Kidney (tissue), 22 donors: ENCODE measurements around the gene CDKN2D. TPM values are rescaled to one million over a fixed set of nuclear protein-coding genes. Genes with fewer than 3 reads are reported as not detected.

Experiments
- DNase-seq, 5 donors: peaks; one replicate each; pipeline ENCODE4 v3.0.0-alpha.2; 2013 to 2020
- FAIRE-seq: peaks from 2 replicates; lab custom pipeline; 2012; peaks lifted over from hg19 to GRCh38; lab: Jason Lieb, UNC
- H3K27ac ChIP-seq, 2 donors: one replicate each; pipeline ENCODE4 v1.7.0; 2013; ENCODE audit warnings: low read depth in 2 of 2, low read length in 2 of 2, inconsistent platforms in 1 of 2
- H3K27me3 ChIP-seq: one replicate; pipeline ENCODE4 v1.7.1; 2013; ENCODE audit warnings: low read length, inconsistent platforms; ENCODE audit not compliant: control insufficient read depth, insufficient read depth
- H3K36me3 ChIP-seq, 3 donors: one replicate each; pipeline versions ENCODE4 v1.7.0 to v1.7.1; 2013; ENCODE audit warnings: low read length in 3 of 3, control low read depth in 1 of 3, inconsistent platforms in 1 of 3; ENCODE audit not compliant: insufficient read depth in 3 of 3, control insufficient read depth in 2 of 3
- H3K4me1 ChIP-seq, 3 donors: one replicate each; pipeline versions ENCODE4 v1.7.0 to v1.7.1; 2013; ENCODE audit warnings: low read length in 3 of 3, inconsistent platforms in 1 of 3, low read depth in 1 of 3; ENCODE audit not compliant: control insufficient read depth in 2 of 3, insufficient read depth in 2 of 3
- H3K4me3 ChIP-seq, 3 donors: one replicate each; pipeline versions ENCODE4 v1.7.0 to v1.8.1; 2013; ENCODE audit warnings: low read length in 3 of 3, control low read depth in 1 of 3, inconsistent platforms in 1 of 3
- H3K9ac ChIP-seq, 3 donors: one replicate each; pipeline versions ENCODE4 v1.7.0 to v1.7.1; 2013; ENCODE audit warnings: low read length in 3 of 3, control low read depth in 1 of 3, inconsistent platforms in 1 of 3
- H3K9me3 ChIP-seq, 3 donors: one replicate each; pipeline versions ENCODE4 v1.7.0 to v1.7.1; 2013; ENCODE audit warnings: low read length in 3 of 3, control low read depth in 1 of 3, inconsistent platforms in 1 of 3; ENCODE audit not compliant: control insufficient read depth in 2 of 3, insufficient read depth in 1 of 3
- intact Hi-C: fragments of 100-400 bp; cut with DNase I; formaldehyde crosslinking; loops from one replicate; pipeline ENCODE4 v1.11.1; 2022
- long read RNA-seq, 10 donors: library from polyadenylated mRNA in 1 of 10; unstranded in 1 of 10; transcript quantifications; one replicate each; pipeline ENCODE4 v2.0.0 and lab custom pipeline, GENCODE V29; 2021 to 2026
- polyA plus RNA-seq: library from polyadenylated mRNA; stranded (reverse); fragments of 350-450 nt; fragmentation: Illumina TruSeq; extraction: RNeasy Lipid Tissue Mini Kit (QIAGEN cat#74804); gene quantifications from one replicate; pipeline ENCODE4 v1.2.3, GENCODE V29; 2014; ENCODE audit warnings: low read depth, low replicate concordance; ENCODE audit not compliant: insufficient read depth
- total RNA-seq: library from RNA; stranded (reverse); fragmentation: NEBNext Ultra II Directional; extraction: Animal tissue kit (Norgen Biotek cat#: 25700); gene quantifications from one replicate; pipeline ENCODE4 v1.2.1, GENCODE V29; 2021
- TF ChIP-seq, protein P1 (sequence below): IDR thresholded peaks from 3 replicates; pipeline ENCODE4 v1.5.1; 2012; ENCODE audit warnings: mild to moderate bottlenecking, moderate library complexity, borderline replicate concordance; ENCODE audit not compliant: insufficient read depth; ENCODE audit errors: extremely low read depth
- donor health status: control.
- donor health status: control.
- donor health status: control.
- donor health status: control.
- donor health status: control.
- donor health status: DM: yes; HTN: yes; CAD: no.
- donor health status: Normal renal cell carcinoma (clear cell type).

The CDKN2D gene
- total RNA-seq (8.8 TPM), polyA plus RNA-seq (14.7 TPM)
- long read RNA-seq, donor 1, partial matches to known transcripts: 0 of 4 reads
- long read RNA-seq, donor 1, other reads (novel, unspliced or antisense): 0 of 4 reads
- long read RNA-seq, donor 2, transcript CDKN2D-202 (2 exons, 1,422 nt): major isoform, 5 of 5 reads
- long read RNA-seq, donor 2, partial matches to known transcripts: 0 of 5 reads
- long read RNA-seq, donor 2, other reads (novel, unspliced or antisense): 0 of 5 reads
- long read RNA-seq, donor 3, transcript CDKN2D-202 (2 exons, 1,422 nt): major isoform, 7 of 8 reads
- long read RNA-seq, donor 3, partial matches to known transcripts: 0 of 8 reads
- long read RNA-seq, donor 3, other reads (novel, unspliced or antisense): 0 of 8 reads
- long read RNA-seq, donor 4, partial matches to known transcripts: 0 of 4 reads
- long read RNA-seq, donor 4, other reads (novel, unspliced or antisense): 0 of 4 reads
- long read RNA-seq, donor 5: 0 reads
- long read RNA-seq, donor 6, partial matches to known transcripts: 5 of 10 reads
- long read RNA-seq, donor 6, other reads (novel, unspliced or antisense): 0 of 10 reads
- long read RNA-seq, donor 7, transcript CDKN2D-202 (2 exons, 1,422 nt): major isoform, 8 of 12 reads
- long read RNA-seq, donor 7, partial matches to known transcripts: 0 of 12 reads
- long read RNA-seq, donor 7, other reads (novel, unspliced or antisense): 4 of 12 reads
- long read RNA-seq, donor 8, transcript CDKN2D-202 (2 exons, 1,422 nt): major isoform, 5 of 5 reads
- long read RNA-seq, donor 8, partial matches to known transcripts: 0 of 5 reads
- long read RNA-seq, donor 8, other reads (novel, unspliced or antisense): 0 of 5 reads
- long read RNA-seq, donor 9, partial matches to known transcripts: 0 of 1 reads
- long read RNA-seq, donor 9, other reads (novel, unspliced or antisense): 0 of 1 reads
- long read RNA-seq, donor 10, partial matches to known transcripts: 0 of 3 reads
- long read RNA-seq, donor 10, other reads (novel, unspliced or antisense): 0 of 3 reads

DNA sequence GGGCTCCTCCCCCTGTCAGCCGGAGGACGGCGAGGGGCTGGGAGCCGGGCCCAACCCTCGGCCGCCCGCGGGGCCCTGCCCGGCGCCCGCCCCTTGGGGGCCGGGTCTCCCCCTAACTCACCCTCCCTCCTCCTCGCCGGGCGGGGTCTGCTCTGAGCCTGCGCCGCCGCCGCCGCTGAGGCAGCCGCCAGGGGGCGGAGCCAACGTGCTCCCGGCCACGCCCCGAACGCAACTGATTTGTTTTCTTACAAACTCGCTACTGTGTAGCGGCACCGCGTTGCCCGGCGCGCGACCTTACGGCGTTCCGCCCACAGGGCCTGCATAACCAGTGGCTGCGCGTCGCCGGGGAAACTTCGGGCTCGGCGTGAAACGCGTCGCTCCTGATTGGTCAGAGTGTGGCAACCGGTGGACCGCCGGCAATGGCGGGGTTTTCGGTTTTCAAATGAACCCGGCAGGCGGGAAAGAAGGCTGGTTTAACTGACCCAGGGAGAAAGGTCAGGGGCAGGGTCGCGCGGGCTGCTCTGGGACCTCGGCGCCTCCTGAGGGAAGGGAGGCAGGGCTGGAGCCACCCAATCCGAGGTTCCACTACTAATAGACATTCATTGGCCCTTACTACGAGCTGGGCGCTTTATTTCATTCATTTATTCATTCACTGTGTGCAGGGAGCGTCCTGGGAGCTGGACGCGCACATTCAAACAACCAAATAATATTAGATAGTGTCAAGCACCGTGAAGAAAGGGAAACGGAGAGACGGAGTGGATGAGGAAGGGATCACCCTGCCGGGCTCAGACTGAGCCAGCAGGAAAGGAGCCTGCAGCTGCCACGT lies at the start of gene CDKN2D:
TSS of gene CDKN2D (minus strand) at position 154 of the 826 bp plus-strand sequence. CDS start 326 bp downstream, outside the sequence.
- no peaks in the 10 kb centered on the region for H3K9me3 ChIP-seq
- peak within 1 kb of the TSS in 2 of 3 donors; percentile 29 to 32 for H3K9ac ChIP-seq
- peak; percentile 96 for FAIRE-seq
- peak within 1 kb of the TSS in 1 of 2 donors; percentile 69 for H3K27ac ChIP-seq
- DNase-seq: peak; percentile 100
- H3K4me3 ChIP-seq: peak within 1 kb of the TSS; percentile 59 to 63 (median 60)
- H3K4me1 ChIP-seq: peaks cover 0 to 18% (median 14%) of the 10 kb centered on the region in 3 donors
- intact Hi-C loops: no loop called here
- H3K27me3 ChIP-seq: no peaks in the 10 kb centered on the region
- no peaks in the 10 kb centered on the region for H3K36me3 ChIP-seq
- TF ChIP-seq, protein P1, sequence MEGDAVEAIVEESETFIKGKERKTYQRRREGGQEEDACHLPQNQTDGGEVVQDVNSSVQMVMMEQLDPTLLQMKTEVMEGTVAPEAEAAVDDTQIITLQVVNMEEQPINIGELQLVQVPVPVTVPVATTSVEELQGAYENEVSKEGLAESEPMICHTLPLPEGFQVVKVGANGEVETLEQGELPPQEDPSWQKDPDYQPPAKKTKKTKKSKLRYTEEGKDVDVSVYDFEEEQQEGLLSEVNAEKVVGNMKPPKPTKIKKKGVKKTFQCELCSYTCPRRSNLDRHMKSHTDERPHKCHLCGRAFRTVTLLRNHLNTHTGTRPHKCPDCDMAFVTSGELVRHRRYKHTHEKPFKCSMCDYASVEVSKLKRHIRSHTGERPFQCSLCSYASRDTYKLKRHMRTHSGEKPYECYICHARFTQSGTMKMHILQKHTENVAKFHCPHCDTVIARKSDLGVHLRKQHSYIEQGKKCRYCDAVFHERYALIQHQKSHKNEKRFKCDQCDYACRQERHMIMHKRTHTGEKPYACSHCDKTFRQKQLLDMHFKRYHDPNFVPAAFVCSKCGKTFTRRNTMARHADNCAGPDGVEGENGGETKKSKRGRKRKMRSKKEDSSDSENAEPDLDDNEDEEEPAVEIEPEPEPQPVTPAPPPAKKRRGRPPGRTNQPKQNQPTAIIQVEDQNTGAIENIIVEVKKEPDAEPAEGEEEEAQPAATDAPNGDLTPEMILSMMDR: peak; percentile 38

DNA sequence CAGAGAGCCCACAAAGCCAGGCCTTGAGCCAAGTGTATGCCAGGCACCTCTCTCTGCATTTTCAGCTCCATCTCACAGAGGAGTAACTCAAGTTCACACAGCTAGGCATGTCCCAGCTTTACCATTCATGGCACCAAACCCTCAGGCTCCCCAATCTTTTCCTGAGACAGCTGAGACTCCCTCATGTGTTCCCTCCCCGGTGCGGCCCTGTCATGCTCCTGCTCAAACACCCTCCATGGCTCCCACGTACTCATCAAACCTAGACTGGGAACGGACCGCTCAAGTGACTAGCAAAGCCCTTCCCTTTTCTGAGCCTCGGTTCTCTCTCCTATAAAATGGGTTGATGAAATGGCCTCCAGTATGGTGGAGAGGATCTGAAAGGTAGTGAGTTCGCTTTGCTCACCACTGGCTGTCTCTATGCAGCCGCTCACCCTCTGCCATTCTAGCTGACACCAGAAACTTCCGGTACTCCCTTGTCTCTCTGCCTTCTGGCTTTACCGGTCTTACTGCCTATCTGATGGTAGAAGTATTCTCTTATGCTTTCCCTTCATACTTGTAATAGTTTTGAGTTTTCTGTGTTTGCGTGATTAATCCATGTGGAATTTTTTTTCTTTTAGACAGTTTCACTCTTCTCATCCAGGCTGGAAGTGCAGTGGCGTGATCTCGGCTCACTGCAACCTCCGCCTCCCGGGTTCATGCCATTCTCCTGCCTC lies 48.8 kb upstream of the CDKN2D start:
- no peaks in the 10 kb centered on the region for H3K27me3 ChIP-seq
- H3K4me1 ChIP-seq: peaks cover 0 to 8% (median 0%) of the 10 kb centered on the region in 3 donors
- H3K4me3 ChIP-seq: peak overlapping the region in 1 of 3 donors; percentile 8
- H3K9ac ChIP-seq: no peak overlapping the region
- FAIRE-seq (no peak), DNase-seq (no peak)
- TF ChIP-seq, protein P1: no peak
- peak overlapping the region in 1 of 2 donors; percentile 45 for H3K27ac ChIP-seq
- no peaks in the 10 kb centered on the region for H3K9me3 ChIP-seq
- intact Hi-C loops: no loop called here
- H3K36me3 ChIP-seq: no peaks in the 10 kb centered on the region

DNA sequence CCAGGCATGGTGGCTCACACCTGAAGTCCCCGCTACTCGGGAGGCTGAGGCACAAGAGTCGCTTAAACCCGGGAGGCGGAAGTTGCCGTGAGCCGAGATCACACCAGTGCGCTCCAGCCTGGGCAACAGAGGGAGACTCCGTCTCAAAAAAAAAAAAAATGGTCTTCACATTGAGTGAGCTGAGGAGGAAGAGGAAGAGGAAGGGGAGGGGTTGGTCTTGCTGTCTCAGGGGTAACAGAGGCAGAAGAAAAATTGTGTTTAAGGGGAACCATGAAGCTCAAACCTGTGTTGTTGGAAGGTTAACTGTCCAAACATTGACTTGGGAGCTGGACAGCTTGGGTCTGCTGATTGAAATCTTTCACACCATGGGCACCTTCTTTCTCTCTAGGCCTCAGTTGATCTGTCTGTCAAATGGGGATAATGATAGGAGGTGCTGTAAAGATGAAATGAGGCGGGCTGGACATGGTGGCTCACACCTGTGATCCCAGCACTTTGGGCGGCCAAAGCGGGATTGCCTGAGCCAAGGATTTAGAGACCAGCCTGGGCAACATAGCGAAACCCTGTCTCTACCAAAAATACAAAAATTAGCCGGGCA lies 46.7 kb upstream of the CDKN2D start:
- H3K9ac ChIP-seq: no peak overlapping the region
- TF ChIP-seq, protein P1: no peak
- FAIRE-seq (no peak), DNase-seq (no peak)
- no peaks in the 10 kb centered on the region for H3K27me3 ChIP-seq
- H3K36me3 ChIP-seq: no peaks in the 10 kb centered on the region
- intact Hi-C loops: no loop called here
- no peaks in the 10 kb centered on the region for H3K9me3 ChIP-seq
- H3K27ac ChIP-seq: no peak overlapping the region
- peaks cover 0 to 8% (median 0%) of the 10 kb centered on the region in 3 donors for H3K4me1 ChIP-seq
- H3K4me3 ChIP-seq: no peak overlapping the region
